ENCODE measurements around the gene FGF4.
A peak's percentile ranks its signal among the peaks of the same experiment; 100 is the strongest.

Gene FGF4

GRCh38 chr11:69801513-69802335, 26.6 kb upstream of the FGF4 start:
- no peak for DNase-seq (ENCODE audit: low read depth, low spot score)
- in situ Hi-C loops (cut with HindIII; ENCODE audit: low sequenced_read_pairs), result no loop called here

GRCh38 chr11:69800278-69800677, 25.1 kb upstream of the FGF4 start:
- TF ChIP-seq, protein P1, sequence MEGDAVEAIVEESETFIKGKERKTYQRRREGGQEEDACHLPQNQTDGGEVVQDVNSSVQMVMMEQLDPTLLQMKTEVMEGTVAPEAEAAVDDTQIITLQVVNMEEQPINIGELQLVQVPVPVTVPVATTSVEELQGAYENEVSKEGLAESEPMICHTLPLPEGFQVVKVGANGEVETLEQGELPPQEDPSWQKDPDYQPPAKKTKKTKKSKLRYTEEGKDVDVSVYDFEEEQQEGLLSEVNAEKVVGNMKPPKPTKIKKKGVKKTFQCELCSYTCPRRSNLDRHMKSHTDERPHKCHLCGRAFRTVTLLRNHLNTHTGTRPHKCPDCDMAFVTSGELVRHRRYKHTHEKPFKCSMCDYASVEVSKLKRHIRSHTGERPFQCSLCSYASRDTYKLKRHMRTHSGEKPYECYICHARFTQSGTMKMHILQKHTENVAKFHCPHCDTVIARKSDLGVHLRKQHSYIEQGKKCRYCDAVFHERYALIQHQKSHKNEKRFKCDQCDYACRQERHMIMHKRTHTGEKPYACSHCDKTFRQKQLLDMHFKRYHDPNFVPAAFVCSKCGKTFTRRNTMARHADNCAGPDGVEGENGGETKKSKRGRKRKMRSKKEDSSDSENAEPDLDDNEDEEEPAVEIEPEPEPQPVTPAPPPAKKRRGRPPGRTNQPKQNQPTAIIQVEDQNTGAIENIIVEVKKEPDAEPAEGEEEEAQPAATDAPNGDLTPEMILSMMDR (IDR thresholded peaks at IDR 0.05; ENCODE audit: low read depth, low read length), result no peak
- no peak for DNase-seq (ENCODE audit: low read depth, low spot score)
- no peak overlapping the region for H3K4me3 ChIP-seq (ENCODE audit: low read depth, low read length)
- in situ Hi-C loops (cut with HindIII; ENCODE audit: low sequenced_read_pairs), result no loop called here

More at GRCh38 chr11:69801513-69802335, 26.6 kb upstream of the FGF4 start:
- H3K4me3 ChIP-seq (ENCODE audit: low read depth, low read length), result no peak overlapping the region
- TF ChIP-seq, protein P1 (IDR thresholded peaks at IDR 0.05; ENCODE audit: low read depth, low read length), result peak; percentile 91

DNA sequence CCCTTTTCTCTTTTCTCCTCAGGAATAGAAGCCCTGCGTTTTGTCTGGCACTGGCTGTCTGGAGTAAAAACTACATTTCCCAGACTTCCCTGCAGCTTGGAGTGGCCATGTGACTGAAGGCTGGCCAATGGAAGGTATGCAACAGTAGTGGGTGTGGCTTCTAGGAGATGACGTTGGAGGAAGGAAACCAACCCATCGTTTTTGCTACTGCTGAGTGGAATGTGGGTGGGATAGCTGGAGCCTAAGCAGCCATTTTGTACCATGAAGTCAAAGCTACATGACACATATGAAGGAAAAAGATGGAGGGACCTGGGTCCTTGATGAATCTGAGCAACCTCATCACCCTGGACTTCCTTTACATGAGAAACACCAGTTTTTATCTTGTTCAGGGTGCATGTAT, 24.4 kb upstream of the FGF4 start:
- in situ Hi-C loops (cut with HindIII; ENCODE audit: low sequenced_read_pairs), result no loop called here
- no peak for DNase-seq (ENCODE audit: low read depth, low spot score)
- H3K4me3 ChIP-seq (ENCODE audit: low read depth, low read length), result no peak overlapping the region
- TF ChIP-seq, protein P1 (IDR thresholded peaks at IDR 0.05; ENCODE audit: low read depth, low read length), result no peak

- in situ Hi-C loops (cut with HindIII; ENCODE audit: low sequenced_read_pairs), result no loop called here
- TF ChIP-seq, protein P1 (IDR thresholded peaks at IDR 0.05; ENCODE audit: low read depth, low read length), result no peak
- no peak overlapping the region for H3K4me3 ChIP-seq (ENCODE audit: low read depth, low read length)
- DNase-seq (ENCODE audit: low read depth, low spot score), result no peak
Observed at GRCh38 chr11:69799097-69799496, 24.0 kb upstream of the FGF4 start.

GRCh38 chr11:69797737-69798528, 22.8 kb upstream of the FGF4 start:
- TF ChIP-seq, protein P1 (IDR thresholded peaks at IDR 0.05; ENCODE audit: low read depth, low read length), result no peak
- in situ Hi-C loops (cut with HindIII; ENCODE audit: low sequenced_read_pairs), result no loop called here
- DNase-seq (ENCODE audit: low read depth, low spot score), result no peak
- no peak overlapping the region for H3K4me3 ChIP-seq (ENCODE audit: low read depth, low read length)

DNA sequence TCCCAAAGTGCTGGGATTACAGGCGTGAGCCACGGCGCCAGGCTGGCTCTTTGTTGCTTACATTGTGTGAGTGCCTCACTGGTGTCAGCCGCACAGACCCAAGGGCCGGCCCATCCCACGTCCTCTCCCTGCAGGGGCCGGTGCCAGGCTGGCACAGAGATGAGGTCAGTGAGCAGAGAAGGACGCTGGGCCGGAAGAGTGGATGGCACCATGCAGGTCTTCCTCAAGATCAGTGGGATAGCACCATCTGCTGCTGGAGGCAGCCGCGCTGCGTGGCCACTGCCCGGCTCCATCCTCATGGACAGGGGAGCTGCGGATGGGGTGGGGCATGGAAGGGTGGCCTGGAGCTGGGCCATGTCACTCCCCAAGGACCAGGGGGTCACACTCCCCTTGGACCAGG, 22.0 kb upstream of the FGF4 start:
- TF ChIP-seq, protein P1 (IDR thresholded peaks at IDR 0.05; ENCODE audit: low read depth, low read length), result no peak
- no peak for DNase-seq (ENCODE audit: low read depth, low spot score)
- H3K4me3 ChIP-seq (ENCODE audit: low read depth, low read length), result no peak overlapping the region
- in situ Hi-C loops (cut with HindIII; ENCODE audit: low sequenced_read_pairs), result no loop called here
